OCI-M1 (cell line): ENCODE results near the gene CACNA1C.

Experiments used
- DNase-seq: peaks from one replicate; lab custom pipeline; 2025; lab: John Stamatoyannopoulos, UW

CACNA1C gene

GRCh38 chr12:2140858-2141519 lies 88.2 kb downstream of the CACNA1C start:
- DNase-seq: no peak

GRCh38 chr12:2142068-2142467 lies 89.3 kb downstream of the CACNA1C start:
- DNase-seq: no peak

- no peak for DNase-seq
Observed at GRCh38 chr12:2144951-2145350, 92.2 kb downstream of the CACNA1C start.

- no peak for DNase-seq
Observed at GRCh38 chr12:2145433-2145998, 92.7 kb downstream of the CACNA1C start.

- DNase-seq: no peak
Observed at GRCh38 chr12:2147335-2147734, 94.5 kb downstream of the CACNA1C start.

- no peak for DNase-seq
Observed at GRCh38 chr12:2149091-2149490, 96.3 kb downstream of the CACNA1C start.

GRCh38 chr12:2150833-2151232 lies 98.0 kb downstream of the CACNA1C start:
- DNase-seq: no peak

- no peak for DNase-seq
Observed at GRCh38 chr12:2151391-2151790, 98.6 kb downstream of the CACNA1C start.

- DNase-seq: no peak
Observed at GRCh38 chr12:2152134-2152533, 99.3 kb downstream of the CACNA1C start.

- no peak for DNase-seq
Observed at GRCh38 chr12:2154050-2154449, 101.3 kb downstream of the CACNA1C start.

GRCh38 chr12:2154521-2154920 lies 101.7 kb downstream of the CACNA1C start:
- DNase-seq: no peak

- no peak for DNase-seq
Observed at GRCh38 chr12:2156333-2156732, 103.5 kb downstream of the CACNA1C start.

- DNase-seq: no peak
Observed at GRCh38 chr12:2160043-2160442, 107.3 kb downstream of the CACNA1C start.

GRCh38 chr12:2161473-2161872 lies 108.7 kb downstream of the CACNA1C start:
- DNase-seq: no peak

GRCh38 chr12:2163177-2163941 lies 110.6 kb downstream of the CACNA1C start:
- DNase-seq: no peak

GRCh38 chr12:2165021-2165420 lies 112.2 kb downstream of the CACNA1C start:
- DNase-seq: no peak

- no peak for DNase-seq
Observed at GRCh38 chr12:2165927-2166326, 113.1 kb downstream of the CACNA1C start.

GRCh38 chr12:2166696-2167095 lies 113.9 kb downstream of the CACNA1C start:
- no peak for DNase-seq

- DNase-seq: no peak
Observed at GRCh38 chr12:2167231-2167630, 114.4 kb downstream of the CACNA1C start.

GRCh38 chr12:2168808-2169207 lies 116.0 kb downstream of the CACNA1C start:
- no peak for DNase-seq

- DNase-seq: no peak
Observed at GRCh38 chr12:2169489-2169888, 116.7 kb downstream of the CACNA1C start.

- no peak for DNase-seq
Observed at GRCh38 chr12:2169940-2170339, 117.2 kb downstream of the CACNA1C start.

- no peak for DNase-seq
Observed at GRCh38 chr12:2170376-2170775, 117.6 kb downstream of the CACNA1C start.
